HG03095 (cell line): Measurements from ENCODE around the gene SCUBE2.
"Not testable (repeated sequence)": the region's sequence is repeated elsewhere in the genome, so short reads cannot be mapped to it uniquely, and the experiment has no call there.

Source experiments
- ATAC-seq: cut with Tn5 transposase; IDR thresholded peaks from one replicate; pipeline ENCODE4 v1.9.1; 2021; ENCODE audit warnings: moderate library complexity; ENCODE audit not compliant: unreplicated experiment

Gene SCUBE2

GRCh38 chr11:9109858-9110731, 18.7 kb upstream of the SCUBE2 start:
- no peak for ATAC-seq

- no peak for ATAC-seq
These were observed 13.2 kb upstream of the SCUBE2 start for GRCh38 chr11:9104580-9104979.

GRCh38 chr11:9103542-9104276, 12.3 kb upstream of the SCUBE2 start:
- no peak for ATAC-seq

GRCh38 chr11:9099617-9100016, 8.2 kb upstream of the SCUBE2 start:
- ATAC-seq: no peak

- not testable (repeated sequence) for ATAC-seq
These were observed 7.1 kb upstream of the SCUBE2 start for GRCh38 chr11:9098455-9098854.

GRCh38 chr11:9097186-9097943, 6.0 kb upstream of the SCUBE2 start:
- ATAC-seq: not testable (repeated sequence)

GRCh38 chr11:9096427-9096826, 5.0 kb upstream of the SCUBE2 start:
- ATAC-seq: no peak

GRCh38 chr11:9095421-9095820, 4.0 kb upstream of the SCUBE2 start:
- no peak for ATAC-seq

GRCh38 chr11:9094420-9094819, 3.0 kb upstream of the SCUBE2 start:
- ATAC-seq: no peak

GRCh38 chr11:9092853-9093778, 1.7 kb upstream of the SCUBE2 start:
- no peak for ATAC-seq

GRCh38 chr11:9092072-9092471, 673 bp upstream of the SCUBE2 start:
- no peak for ATAC-seq

- no peak for ATAC-seq
These were observed 833 bp downstream of the SCUBE2 start for GRCh38 chr11:9090488-9091043.

GRCh38 chr11:9089636-9090035, 1.8 kb downstream of the SCUBE2 start:
- no peak for ATAC-seq

GRCh38 chr11:9089061-9089460, 2.3 kb downstream of the SCUBE2 start:
- ATAC-seq: no peak

GRCh38 chr11:9082575-9082974, 8.8 kb downstream of the SCUBE2 start:
- no peak for ATAC-seq

- no peak for ATAC-seq
These were observed 10.2 kb downstream of the SCUBE2 start for GRCh38 chr11:9081153-9081552.

- no peak for ATAC-seq
These were observed 13.0 kb downstream of the SCUBE2 start for GRCh38 chr11:9078113-9079086.

GRCh38 chr11:9077164-9077563, 14.2 kb downstream of the SCUBE2 start:
- no peak for ATAC-seq

GRCh38 chr11:9076661-9077060, 14.7 kb downstream of the SCUBE2 start:
- no peak for ATAC-seq
